Measurements from ENCODE around the gene C16orf74.

GRCh38 chr16:85679870-85680269, 71.0 kb downstream of the C16orf74 start:
- TF ChIP-seq TCF4 (CRISPR knock-in tag; IDR thresholded peaks at IDR 0.05; ENCODE audit: borderline replicate concordance) (no peak), CREB5 (CRISPR knock-in tag; IDR thresholded peaks at IDR 0.05; ENCODE audit: low read depth) (no peak), ZC3H10 (CRISPR knock-in tag; IDR thresholded peaks at IDR 0.05) (no peak), ZFP3 (CRISPR knock-in tag; IDR thresholded peaks at IDR 0.05) (no peak), PATZ1 (CRISPR knock-in tag; IDR thresholded peaks at IDR 0.05; ENCODE audit: borderline replicate concordance) (no peak), SNAI2 (CRISPR knock-in tag; IDR thresholded peaks at IDR 0.05) (no peak), ARNTL (CRISPR knock-in tag; IDR thresholded peaks at IDR 0.05; ENCODE audit: borderline replicate concordance, low read depth) (no peak), ZFP30 (CRISPR knock-in tag; IDR thresholded peaks at IDR 0.05) (no peak), RARB (CRISPR knock-in tag; IDR thresholded peaks at IDR 0.05) (no peak), ISL1 (CRISPR knock-in tag; IDR thresholded peaks at IDR 0.05) (no peak), ZNF70 (CRISPR knock-in tag; IDR thresholded peaks at IDR 0.05) (no peak)
